ENCODE data around the gene PEDS1.
"Not testable (repeated sequence)": the region's sequence is repeated elsewhere in the genome, so short reads cannot be mapped to it uniquely, and the experiment has no call there.

The PEDS1 gene

GRCh38 chr20:50135157-50135556 lies 18.4 kb downstream of the PEDS1 start:
- DNase-seq (ENCODE audit: low spot score), result not testable (repeated sequence)

GRCh38 chr20:50133474-50134217 lies 19.9 kb downstream of the PEDS1 start:
- DNase-seq (ENCODE audit: low spot score), result no peak

- DNase-seq (ENCODE audit: low spot score), result no peak
Measured at GRCh38 chr20:50133041-50133440, 20.5 kb downstream of the PEDS1 start.

GRCh38 chr20:50130995-50131394 lies 22.5 kb downstream of the PEDS1 start:
- DNase-seq (ENCODE audit: low spot score), result no peak

- no peak for DNase-seq (ENCODE audit: low spot score)
Measured at GRCh38 chr20:50130356-50130723, 23.2 kb downstream of the PEDS1 start.

GRCh38 chr20:50129662-50130355 lies 23.7 kb downstream of the PEDS1 start:
- no peak for DNase-seq (ENCODE audit: low spot score)

GRCh38 chr20:50128520-50128905 lies 25.0 kb downstream of the PEDS1 start:
- DNase-seq (ENCODE audit: low spot score), result no peak

- DNase-seq (ENCODE audit: low spot score), result no peak
Measured at GRCh38 chr20:50127587-50128519, 25.7 kb downstream of the PEDS1 start.

GRCh38 chr20:50126662-50127061 lies 26.9 kb downstream of the PEDS1 start:
- no peak for DNase-seq (ENCODE audit: low spot score)

- no peak for DNase-seq (ENCODE audit: low spot score)
Measured at GRCh38 chr20:50125279-50125678, 28.2 kb downstream of the PEDS1 start.

GRCh38 chr20:50124496-50124895 lies 29.0 kb downstream of the PEDS1 start:
- no peak for DNase-seq (ENCODE audit: low spot score)

GRCh38 chr20:50123418-50123817 lies 30.1 kb downstream of the PEDS1 start:
- no peak for DNase-seq (ENCODE audit: low spot score)

GRCh38 chr20:50122763-50123162 lies 30.8 kb downstream of the PEDS1 start:
- DNase-seq (ENCODE audit: low spot score), result no peak

GRCh38 chr20:50121858-50122271 lies 31.7 kb downstream of the PEDS1 start:
- no peak for DNase-seq (ENCODE audit: low spot score)

- peak; percentile 67 for DNase-seq (ENCODE audit: low spot score)
Measured at GRCh38 chr20:50120935-50121693, 32.4 kb downstream of the PEDS1 start.

GRCh38 chr20:50118203-50118602 lies 35.3 kb downstream of the PEDS1 start:
- no peak for DNase-seq (ENCODE audit: low spot score)

- DNase-seq (ENCODE audit: low spot score), result no peak
Measured at GRCh38 chr20:50116368-50116999, 37.0 kb downstream of the PEDS1 start.

GRCh38 chr20:50115591-50116367 lies 37.7 kb downstream of the PEDS1 start:
- peak; percentile 89 for DNase-seq (ENCODE audit: low spot score)

- DNase-seq (ENCODE audit: low spot score), result no peak
Measured at GRCh38 chr20:50115041-50115512, 38.4 kb downstream of the PEDS1 start.
